ENCODE results near the gene GPR55. TPM values are rescaled to one million over a fixed set of nuclear protein-coding genes. Genes with fewer than 3 reads are reported as not detected.
A peak's percentile ranks its signal among the peaks of the same experiment; 100 is the strongest.

GPR55 gene
- total RNA-seq, 1 donor from 2014 or later, result not detected

- no peak overlapping the region for H3K4me3 ChIP-seq (ENCODE audit: low read depth, low read length)
- TF ChIP-seq, protein P1, sequence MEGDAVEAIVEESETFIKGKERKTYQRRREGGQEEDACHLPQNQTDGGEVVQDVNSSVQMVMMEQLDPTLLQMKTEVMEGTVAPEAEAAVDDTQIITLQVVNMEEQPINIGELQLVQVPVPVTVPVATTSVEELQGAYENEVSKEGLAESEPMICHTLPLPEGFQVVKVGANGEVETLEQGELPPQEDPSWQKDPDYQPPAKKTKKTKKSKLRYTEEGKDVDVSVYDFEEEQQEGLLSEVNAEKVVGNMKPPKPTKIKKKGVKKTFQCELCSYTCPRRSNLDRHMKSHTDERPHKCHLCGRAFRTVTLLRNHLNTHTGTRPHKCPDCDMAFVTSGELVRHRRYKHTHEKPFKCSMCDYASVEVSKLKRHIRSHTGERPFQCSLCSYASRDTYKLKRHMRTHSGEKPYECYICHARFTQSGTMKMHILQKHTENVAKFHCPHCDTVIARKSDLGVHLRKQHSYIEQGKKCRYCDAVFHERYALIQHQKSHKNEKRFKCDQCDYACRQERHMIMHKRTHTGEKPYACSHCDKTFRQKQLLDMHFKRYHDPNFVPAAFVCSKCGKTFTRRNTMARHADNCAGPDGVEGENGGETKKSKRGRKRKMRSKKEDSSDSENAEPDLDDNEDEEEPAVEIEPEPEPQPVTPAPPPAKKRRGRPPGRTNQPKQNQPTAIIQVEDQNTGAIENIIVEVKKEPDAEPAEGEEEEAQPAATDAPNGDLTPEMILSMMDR (conservative IDR thresholded peaks at IDR 0.05; ENCODE audit: low read depth, low read length), result no peak
Measured at GRCh38 chr2:230929381-230930148, 4.5 kb upstream of the GPR55 start.

GRCh38 chr2:230928701-230929380, 3.8 kb upstream of the GPR55 start:
- no peak for DNase-seq (ENCODE audit: low read depth)
- no peak overlapping the region for H3K4me3 ChIP-seq (ENCODE audit: low read depth, low read length)
- TF ChIP-seq, protein P1 (conservative IDR thresholded peaks at IDR 0.05; ENCODE audit: low read depth, low read length), result no peak

More at GRCh38 chr2:230929381-230930148, 4.5 kb upstream of the GPR55 start:
- no peak for DNase-seq (ENCODE audit: low read depth)

DNA sequence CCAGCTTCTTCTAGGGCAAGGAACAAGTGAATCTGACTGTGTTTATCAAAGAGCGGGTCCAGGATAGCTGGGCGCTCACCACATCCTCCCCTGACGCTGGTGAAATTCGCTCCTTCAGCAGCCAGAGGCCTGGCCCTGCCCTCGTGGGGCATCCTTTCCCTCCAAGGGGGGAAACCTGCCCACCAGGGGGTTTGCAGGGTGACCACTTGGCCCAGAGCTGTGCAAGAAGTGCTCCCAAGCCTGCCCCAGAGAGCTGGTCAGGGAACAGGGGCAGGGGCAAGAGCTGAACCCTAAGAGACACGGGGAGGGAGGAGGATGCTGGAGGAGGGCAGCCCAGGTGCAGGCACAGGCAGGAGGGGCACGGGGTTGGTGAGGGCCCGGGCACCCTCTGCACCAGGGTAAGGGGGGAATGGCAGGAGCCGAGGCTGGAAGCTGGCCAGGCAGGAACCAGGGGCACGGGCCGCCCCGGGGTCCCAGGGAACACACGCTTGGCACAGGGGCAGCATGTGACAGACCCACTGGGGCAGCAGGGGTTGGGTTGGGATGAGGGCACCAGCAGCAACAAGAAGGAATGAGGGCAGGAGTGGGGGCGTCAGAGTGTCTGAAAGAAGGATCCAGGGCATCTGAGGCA, 2.8 kb upstream of the GPR55 start:
- no peak overlapping the region for H3K4me3 ChIP-seq (ENCODE audit: low read depth, low read length)
- TF ChIP-seq, protein P1 (conservative IDR thresholded peaks at IDR 0.05; ENCODE audit: low read depth, low read length), result no peak
- no peak for DNase-seq (ENCODE audit: low read depth)

GRCh38 chr2:230925879-230926765, 1.1 kb upstream of the GPR55 start:
- TF ChIP-seq, protein P1 (conservative IDR thresholded peaks at IDR 0.05; ENCODE audit: low read depth, low read length), result peak; percentile 24
- no peak for DNase-seq (ENCODE audit: low read depth)
- H3K4me3 ChIP-seq (ENCODE audit: low read depth, low read length), result no peak overlapping the region

DNA sequence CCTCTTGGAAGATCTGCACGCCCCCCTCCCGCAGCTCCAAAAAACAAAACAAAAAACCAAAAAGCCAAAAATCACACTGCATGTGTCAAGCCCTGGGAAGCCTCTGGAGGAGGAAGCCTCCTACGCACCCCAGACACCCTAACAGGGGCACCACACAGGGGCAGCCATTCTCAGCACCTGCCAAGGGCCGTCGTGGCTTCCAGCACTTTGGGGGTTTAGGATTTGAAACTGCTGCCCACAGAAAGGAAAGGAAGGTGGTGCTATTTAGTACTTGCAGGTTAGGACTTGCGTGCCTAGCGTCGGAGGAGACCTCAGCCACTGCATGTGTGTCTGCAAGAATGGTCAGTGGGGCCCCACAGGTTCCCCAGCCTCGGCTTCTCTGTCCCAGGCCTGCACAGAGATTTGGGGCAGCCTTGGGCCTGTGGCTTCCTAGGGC, 419 bp upstream of the GPR55 start:
- TF ChIP-seq, protein P1 (conservative IDR thresholded peaks at IDR 0.05; ENCODE audit: low read depth, low read length), result no peak
- DNase-seq (ENCODE audit: low read depth), result no peak
- H3K4me3 ChIP-seq (ENCODE audit: low read depth, low read length), result no peak overlapping the region

- H3K4me3 ChIP-seq (ENCODE audit: low read depth, low read length), result no peak overlapping the region
- DNase-seq (ENCODE audit: low read depth), result no peak
- TF ChIP-seq, protein P1 (conservative IDR thresholded peaks at IDR 0.05; ENCODE audit: low read depth, low read length), result no peak
Measured at GRCh38 chr2:230924092-230924469, 961 bp downstream of the GPR55 start.
